Type B pancreatic cell (in vitro differentiated cells): ENCODE data around the gene OR52E4. TPM values are rescaled to one million over a fixed set of nuclear protein-coding genes. Genes with fewer than 3 reads are reported as not detected.

Experiments used
- DNase-seq: peaks from one replicate; pipeline ENCODE4 v3.0.0; 2021; ENCODE audit warnings: mixed read lengths; ENCODE audit not compliant: unreplicated experiment; ENCODE audit errors: extremely low spot score
- H3K27ac Mint-ChIP-seq: 2 replicates; pipeline ENCODE4 v1.8.0; 2021; ENCODE audit warnings: mild to moderate bottlenecking, mixed read lengths
- H3K27me3 Mint-ChIP-seq: 2 replicates; pipeline ENCODE4 v1.8.0; 2021; ENCODE audit warnings: mixed read lengths
- H3K36me3 Mint-ChIP-seq: 2 replicates; pipeline ENCODE4 v1.8.0; 2021; ENCODE audit warnings: mixed read lengths
- H3K4me1 Mint-ChIP-seq: one replicate; pipeline ENCODE4 v1.8.0; 2021; ENCODE audit warnings: mixed read lengths; ENCODE audit not compliant: unreplicated experiment
- H3K4me3 Mint-ChIP-seq: 2 replicates; pipeline ENCODE4 v1.8.0; 2021; ENCODE audit warnings: mild to moderate bottlenecking, mixed read lengths
- H3K9me3 Mint-ChIP-seq: 2 replicates; pipeline ENCODE4 v1.8.0; 2021; ENCODE audit warnings: mixed read lengths
- CTCF ChIP-seq: fragments of 200-600 bp; sonication (generic); conservative IDR thresholded peaks from 2 replicates; pipeline ENCODE4 v1.5.0; 2021; ENCODE audit warnings: antibody characterized with exemption, mild to moderate bottlenecking
- long read RNA-seq: library from polyadenylated mRNA; unstranded; transcript quantifications from one replicate; pipeline ENCODE4 v2.0.0, GENCODE V29; 2020
- total RNA-seq: library from RNA; stranded (reverse); gene quantifications from 2 replicates; pipeline ENCODE4 v1.2.1, GENCODE V29; 2021; ENCODE audit warnings: low replicate concordance

Gene OR52E4
- total RNA-seq: not detected in 2 replicates
- long read RNA-seq: 0 reads

- Mint-ChIP-seq H3K36me3 (no peaks in the 10 kb centered on the region), H3K27me3 (peaks cover 24% of the 10 kb centered on the region), H3K4me1 (no peaks in the 10 kb centered on the region), H3K4me3 (no peak within 1 kb of the TSS), H3K9me3 (no peaks in the 10 kb centered on the region), H3K27ac (no peak within 1 kb of the TSS)
- TF ChIP-seq CTCF: no peak
- DNase-seq: no peak
These were observed at the start of gene OR52E4 for GRCh38 chr11:5880329-5880728. Gene OR52E4, plus strand, starts transcription at chr11:5880629. Its CDS starts 3,664 bp downstream, at chr11:5884293.

GRCh38 chr11:5831196-5831829 lies 49.1 kb upstream of the OR52E4 start:
- Mint-ChIP-seq H3K4me1 (no peaks in the 10 kb centered on the region), H3K27ac (no peak overlapping the region), H3K36me3 (no peaks in the 10 kb centered on the region), H3K9me3 (no peaks in the 10 kb centered on the region), H3K4me3 (no peak overlapping the region), H3K27me3 (no peaks in the 10 kb centered on the region)
- no peak for DNase-seq
- TF ChIP-seq CTCF: no peak

- no peaks in the 10 kb centered on the region for H3K36me3 Mint-ChIP-seq
- no peak for TF ChIP-seq CTCF
- DNase-seq: no peak
- H3K9me3 Mint-ChIP-seq: no peaks in the 10 kb centered on the region
- H3K4me1 Mint-ChIP-seq: no peaks in the 10 kb centered on the region
- no peak overlapping the region for H3K4me3 Mint-ChIP-seq
- no peaks in the 10 kb centered on the region for H3K27me3 Mint-ChIP-seq
- no peak overlapping the region for H3K27ac Mint-ChIP-seq
These were observed 47.0 kb upstream of the OR52E4 start for GRCh38 chr11:5833446-5833845.

GRCh38 chr11:5837695-5838094 lies 42.7 kb upstream of the OR52E4 start:
- no peaks in the 10 kb centered on the region for H3K9me3 Mint-ChIP-seq
- H3K4me1 Mint-ChIP-seq: no peaks in the 10 kb centered on the region
- H3K4me3 Mint-ChIP-seq: no peak overlapping the region
- no peaks in the 10 kb centered on the region for H3K36me3 Mint-ChIP-seq
- H3K27me3 Mint-ChIP-seq: peaks cover 3% of the 10 kb centered on the region
- DNase-seq: no peak
- no peak for TF ChIP-seq CTCF
- H3K27ac Mint-ChIP-seq: no peak overlapping the region

- Mint-ChIP-seq H3K9me3 (no peaks in the 10 kb centered on the region), H3K4me3 (no peak within 1 kb of the TSS), H3K27me3 (peaks cover 3% of the 10 kb centered on the region), H3K27ac (no peak within 1 kb of the TSS), H3K36me3 (no peaks in the 10 kb centered on the region), H3K4me1 (no peaks in the 10 kb centered on the region)
- DNase-seq: no peak
- no peak for TF ChIP-seq CTCF
These were observed 38.6 kb upstream of the OR52E4 start, which contains the start of gene OR52E6 for GRCh38 chr11:5841797-5842196. Gene OR52E6, minus strand, starts transcription at chr11:5841897. Its CDS starts 0 bp downstream, at chr11:5841897.
